Measurements from ENCODE around the gene FUCA1. TPM values are rescaled to one million over a fixed set of nuclear protein-coding genes. Genes with fewer than 3 reads are reported as not detected.

The FUCA1 gene
- 17.0 and 21.6 TPM in 2 replicates for total RNA-seq (2014; rRNA removed; shearing (Covaris generic))

- peak; percentile 95 for DNase-seq (ENCODE audit: low read depth)
These were observed at the start of gene FUCA1 for GRCh38 chr1:23867895-23868556. FUCA1 (minus strand) TSS chr1:23868290; CDS start chr1:23868286, 4 bp downstream.

- peak; percentile 88 for DNase-seq (ENCODE audit: low read depth)
These were observed 48.4 kb upstream of the FUCA1 start for GRCh38 chr1:23916209-23917131.

GRCh38 chr1:23915466-23915865, 47.4 kb upstream of the FUCA1 start:
- no peak for DNase-seq (ENCODE audit: low read depth)

GRCh38 chr1:23914921-23915320, 46.8 kb upstream of the FUCA1 start:
- DNase-seq (ENCODE audit: low read depth): no peak

GRCh38 chr1:23913212-23913880, 45.3 kb upstream of the FUCA1 start, which contains the start of gene CNR2:
CNR2 (minus strand) TSS chr1:23913362; CDS start chr1:23875617, 37,745 bp downstream.
- DNase-seq (ENCODE audit: low read depth): no peak

- DNase-seq (ENCODE audit: low read depth): no peak
These were observed 43.8 kb upstream of the FUCA1 start for GRCh38 chr1:23911921-23912320.

GRCh38 chr1:23910553-23911246, 42.6 kb upstream of the FUCA1 start:
- no peak for DNase-seq (ENCODE audit: low read depth)

GRCh38 chr1:23910144-23910543, 42.1 kb upstream of the FUCA1 start:
- no peak for DNase-seq (ENCODE audit: low read depth)

GRCh38 chr1:23909412-23909811, 41.3 kb upstream of the FUCA1 start:
- no peak for DNase-seq (ENCODE audit: low read depth)

- DNase-seq (ENCODE audit: low read depth): no peak
These were observed 40.6 kb upstream of the FUCA1 start for GRCh38 chr1:23908453-23909341.

GRCh38 chr1:23906731-23907130, 38.6 kb upstream of the FUCA1 start:
- DNase-seq (ENCODE audit: low read depth): no peak

- no peak for DNase-seq (ENCODE audit: low read depth)
These were observed 37.5 kb upstream of the FUCA1 start for GRCh38 chr1:23905461-23906025.

GRCh38 chr1:23904748-23905357, 36.8 kb upstream of the FUCA1 start:
- peak; percentile 46 for DNase-seq (ENCODE audit: low read depth)

- DNase-seq (ENCODE audit: low read depth): no peak
These were observed 35.7 kb upstream of the FUCA1 start for GRCh38 chr1:23903754-23904153.

GRCh38 chr1:23902321-23903278, 34.5 kb upstream of the FUCA1 start:
- no peak for DNase-seq (ENCODE audit: low read depth)

GRCh38 chr1:23900017-23900416, 31.9 kb upstream of the FUCA1 start:
- peak; percentile 56 for DNase-seq (ENCODE audit: low read depth)

GRCh38 chr1:23899070-23899469, 31.0 kb upstream of the FUCA1 start:
- no peak for DNase-seq (ENCODE audit: low read depth)

- DNase-seq (ENCODE audit: low read depth): no peak
These were observed 29.0 kb upstream of the FUCA1 start for GRCh38 chr1:23897083-23897482.

- no peak for DNase-seq (ENCODE audit: low read depth)
These were observed 28.4 kb upstream of the FUCA1 start for GRCh38 chr1:23896491-23896890.
